Activated T-helper 1 cell treated with Interleukin-2 at 50 U/mL for 16 hours (primary cell): ENCODE data around the gene SRGAP2B.
"Not testable (repeated sequence)": the region's sequence is repeated elsewhere in the genome, so short reads cannot be mapped to it uniquely, and the experiment has no call there.

Experiments
- DNase-seq: peaks from one replicate; pipeline ENCODE4 v3.0.0-alpha.2; 2020; ENCODE audit warnings: low read depth

The SRGAP2B gene

DNA sequence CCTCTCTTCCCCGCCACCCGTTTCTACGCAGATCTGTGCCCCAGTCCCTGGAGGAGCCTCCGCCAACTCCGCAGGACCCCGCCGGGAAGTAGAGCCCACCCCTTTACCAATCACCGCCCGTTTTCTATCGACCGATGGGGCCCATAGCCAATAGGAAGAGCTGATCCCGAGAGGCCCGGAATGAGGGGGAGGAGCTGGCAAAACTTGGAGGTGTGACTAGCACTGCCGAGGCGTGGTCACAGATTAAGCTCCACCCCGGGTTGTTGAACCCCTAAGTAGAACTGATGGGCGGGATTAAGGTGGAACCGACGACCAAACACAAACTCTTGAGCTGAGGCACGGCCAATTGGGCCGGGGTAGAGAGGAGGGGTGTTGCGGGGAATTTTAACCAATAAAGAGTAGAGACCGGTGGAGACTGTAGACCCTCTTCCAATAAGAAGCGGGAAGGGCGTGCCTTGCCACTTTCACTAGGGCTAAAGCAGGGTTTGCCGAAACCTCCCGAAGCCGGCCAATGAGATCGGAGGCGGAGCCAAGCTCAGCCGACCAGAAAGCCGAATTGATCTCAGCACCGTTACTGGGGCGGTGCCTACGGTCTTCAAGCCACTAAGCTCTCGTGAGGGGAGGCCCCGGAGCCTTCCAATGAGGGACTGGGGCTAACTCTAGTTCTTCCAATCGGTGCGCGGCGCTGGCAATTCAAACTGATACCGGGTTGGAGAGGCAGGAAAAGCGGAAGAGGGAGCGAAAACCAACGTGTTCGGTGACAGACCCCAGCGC, at the start of gene SRGAP2B, which contains the start of gene FAM72D:
TSS of gene SRGAP2B (minus strand) at position 45 of the 774 bp plus-strand sequence. CDS start 2,427 bp downstream, outside the sequence.
TSS of gene FAM72D (plus strand) at position 691 of the 774 bp plus-strand sequence. CDS start 874 bp downstream, outside the sequence.
- DNase-seq = not testable (repeated sequence)

DNA sequence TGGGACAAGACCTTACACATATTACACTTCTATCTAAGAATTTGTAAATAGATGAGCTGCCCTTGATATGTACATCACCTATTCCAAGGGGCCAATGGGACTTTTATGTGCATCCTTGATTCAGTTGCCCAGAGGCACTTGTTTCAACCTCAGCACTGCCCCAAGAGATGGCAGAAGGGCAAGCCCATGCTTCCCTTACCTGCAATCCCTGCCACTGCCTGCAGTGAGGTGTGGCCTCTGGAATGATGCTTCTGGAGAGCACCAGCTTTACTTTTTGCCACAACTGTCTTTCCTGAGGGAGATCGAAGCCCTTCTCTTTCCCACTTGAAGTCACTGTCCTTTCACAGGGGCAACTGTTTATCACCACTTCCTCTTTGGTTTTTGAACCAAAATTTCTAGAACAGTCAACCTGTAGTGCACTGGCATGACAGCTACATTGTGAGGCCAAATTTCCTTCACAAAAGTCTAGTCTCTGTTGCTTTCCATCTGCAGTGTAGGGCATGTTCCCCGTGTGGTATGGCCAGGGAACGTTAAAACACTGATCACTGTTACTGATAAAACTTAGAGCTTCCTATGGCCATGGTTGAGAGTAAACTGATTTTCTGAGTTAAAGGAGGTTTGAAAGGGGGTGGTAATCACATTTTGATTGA, 49.3 kb upstream of the SRGAP2B start:
- DNase-seq = not testable (repeated sequence)

DNA sequence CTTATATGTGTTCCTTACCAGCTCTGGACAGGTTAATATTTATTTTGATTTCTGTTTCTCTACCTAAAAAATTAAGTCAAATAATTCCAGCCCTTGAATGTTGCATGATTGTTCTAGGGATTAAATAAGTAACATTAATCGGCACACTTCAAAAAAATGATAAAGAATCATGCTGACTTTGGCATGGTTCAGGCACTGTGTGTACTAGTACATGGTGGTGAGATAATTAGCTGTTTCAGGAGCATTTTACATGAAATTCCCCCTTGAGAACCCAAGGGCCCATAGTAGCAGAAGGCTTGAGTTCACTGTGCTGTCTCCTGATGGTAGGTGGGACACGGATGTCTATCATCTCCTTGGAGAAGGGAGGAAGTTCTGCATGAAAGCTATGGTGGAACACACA, 45.4 kb upstream of the SRGAP2B start:
- DNase-seq = not testable (repeated sequence)

DNA sequence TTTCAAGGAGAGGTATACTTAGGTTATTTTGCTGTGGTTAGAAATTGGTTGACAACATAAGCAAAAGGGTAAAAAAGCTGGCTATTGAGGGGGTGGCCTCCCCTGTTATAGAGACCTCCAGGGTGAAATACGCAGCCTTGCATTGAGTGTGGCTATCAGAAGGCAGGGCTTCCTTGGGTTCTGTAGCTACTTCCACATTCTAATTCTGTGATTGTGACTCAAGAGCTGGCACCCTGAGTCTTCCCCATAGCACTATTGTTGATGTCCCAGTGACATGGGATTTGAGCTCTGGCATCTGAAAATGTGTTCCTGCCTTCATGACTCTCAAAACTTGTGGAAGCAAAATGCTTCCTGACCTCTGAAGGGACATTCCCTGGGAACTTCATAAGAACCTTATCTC, 39.3 kb upstream of the SRGAP2B start:
- not testable (repeated sequence) for DNase-seq

DNA sequence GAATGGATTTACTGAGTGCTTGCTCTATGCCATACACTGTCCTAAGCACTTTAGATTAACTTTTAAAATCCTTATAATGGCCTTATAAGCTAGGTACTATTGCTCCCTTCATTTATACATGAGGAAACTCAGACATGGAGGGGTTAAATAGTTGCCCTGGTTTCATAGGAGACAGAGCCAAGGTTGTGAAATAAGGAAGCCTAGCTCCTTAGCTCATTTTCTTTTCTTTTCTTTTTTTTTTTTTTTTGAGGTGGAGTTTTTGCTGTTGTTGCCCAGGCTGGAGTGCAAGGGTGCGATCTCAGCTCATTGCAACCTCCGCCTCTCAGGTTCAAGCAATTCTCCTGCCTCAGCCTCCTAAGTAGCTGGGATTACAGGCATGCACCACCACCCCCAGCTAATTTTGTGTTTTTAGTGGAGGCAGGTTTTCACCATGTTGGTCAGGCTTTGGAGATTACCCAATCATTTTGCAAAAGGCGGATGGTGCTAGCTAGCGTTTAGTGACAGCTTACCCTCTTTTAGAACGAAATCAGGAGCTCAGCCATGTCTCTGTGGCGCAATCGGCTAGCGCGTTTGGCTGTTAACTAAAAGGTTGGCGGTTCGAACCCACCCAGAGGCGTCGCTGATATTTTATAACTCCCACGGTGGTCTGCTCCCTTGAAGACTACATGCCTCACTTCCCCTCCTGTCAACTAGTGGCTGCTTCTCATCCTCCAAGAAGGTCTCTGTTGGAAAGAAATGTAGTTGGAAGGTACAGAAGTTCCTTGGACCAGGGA, 33.8 kb upstream of the SRGAP2B start:
- not testable (repeated sequence) for DNase-seq

DNA sequence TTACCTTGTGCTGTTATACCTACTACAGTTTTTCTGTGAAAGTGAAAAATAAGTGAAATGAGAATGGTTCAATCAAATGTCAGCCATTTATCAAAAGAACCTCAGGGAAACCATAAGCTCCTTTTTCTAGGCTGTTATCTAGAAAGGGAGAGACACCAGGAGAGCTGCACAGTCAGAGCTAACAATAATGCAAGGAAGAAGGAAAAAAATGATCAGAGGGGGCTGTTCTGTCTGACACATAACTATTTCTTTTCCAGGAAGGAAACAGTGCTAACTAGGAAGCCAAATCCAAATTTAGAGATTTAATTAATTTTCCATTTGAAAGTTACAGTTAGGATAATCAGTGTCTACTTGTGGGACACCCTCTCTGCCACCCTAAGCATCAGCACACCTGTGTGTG, 32.0 kb upstream of the SRGAP2B start:
- not testable (repeated sequence) for DNase-seq

DNA sequence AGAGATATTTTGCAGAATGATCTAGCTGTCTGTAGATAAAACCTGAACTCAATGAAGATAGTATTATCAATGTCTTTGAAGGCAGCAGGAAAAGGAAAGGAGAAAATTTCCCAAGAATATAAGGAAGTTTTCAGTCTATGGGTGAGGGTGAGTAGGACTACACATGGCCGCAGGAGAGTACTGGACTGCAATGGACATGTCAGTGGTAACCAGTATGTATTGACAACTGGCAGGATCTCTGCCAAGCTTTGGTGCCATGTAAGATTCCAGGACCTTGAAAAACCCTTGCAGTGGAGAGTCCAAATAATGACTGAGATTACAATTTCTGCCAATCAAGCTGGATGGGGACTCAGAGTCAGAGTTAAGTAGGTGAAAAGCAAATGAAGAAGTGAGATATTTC, 30.0 kb upstream of the SRGAP2B start:
- DNase-seq = not testable (repeated sequence)

DNA sequence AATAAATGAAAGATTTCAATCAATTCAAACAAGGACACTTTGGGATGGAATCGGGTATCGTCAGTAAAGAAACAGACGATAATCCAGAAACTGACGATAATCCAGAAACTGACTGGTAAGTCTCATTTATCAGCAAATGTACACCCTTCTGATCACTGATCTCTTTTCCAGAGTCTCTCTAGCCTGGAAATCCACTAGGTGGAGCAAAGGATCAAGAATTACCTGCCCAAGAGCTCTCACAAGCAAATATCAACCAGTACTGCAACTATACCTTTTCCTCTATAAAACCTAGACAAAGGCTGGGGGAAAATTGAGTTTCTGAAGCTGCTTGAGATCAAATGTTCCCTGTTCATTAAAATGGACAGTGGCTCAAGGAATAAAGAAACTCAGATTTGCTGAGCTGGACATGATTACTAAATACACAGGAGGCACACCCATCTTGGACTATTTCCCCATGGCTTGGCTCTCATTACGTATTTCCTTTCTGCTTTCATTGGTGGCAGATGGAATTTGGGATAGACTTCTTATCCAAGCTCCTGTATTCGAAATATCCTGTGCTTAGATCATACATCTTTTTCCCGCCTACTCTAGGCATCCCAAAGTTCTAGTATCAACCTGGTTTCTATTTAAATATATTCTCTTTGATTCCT, 29.0 kb upstream of the SRGAP2B start:
- not testable (repeated sequence) for DNase-seq

DNA sequence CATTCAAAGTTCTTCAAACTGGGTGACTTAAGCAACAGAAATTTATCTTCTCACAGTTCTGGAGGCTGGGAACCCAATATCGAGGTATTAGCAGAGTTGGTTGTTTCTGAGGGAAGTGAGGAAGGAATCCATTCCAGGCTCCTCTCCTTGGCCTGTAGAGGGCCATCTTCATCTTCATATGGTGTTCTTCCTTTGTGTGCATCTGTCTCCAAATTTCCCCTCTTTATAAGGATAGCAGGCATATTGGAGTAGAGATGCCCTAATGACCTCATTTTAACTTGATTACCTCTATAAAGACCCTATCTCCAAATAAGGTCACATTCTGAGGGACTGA, 27.9 kb upstream of the SRGAP2B start:
- DNase-seq = not testable (repeated sequence)

DNA sequence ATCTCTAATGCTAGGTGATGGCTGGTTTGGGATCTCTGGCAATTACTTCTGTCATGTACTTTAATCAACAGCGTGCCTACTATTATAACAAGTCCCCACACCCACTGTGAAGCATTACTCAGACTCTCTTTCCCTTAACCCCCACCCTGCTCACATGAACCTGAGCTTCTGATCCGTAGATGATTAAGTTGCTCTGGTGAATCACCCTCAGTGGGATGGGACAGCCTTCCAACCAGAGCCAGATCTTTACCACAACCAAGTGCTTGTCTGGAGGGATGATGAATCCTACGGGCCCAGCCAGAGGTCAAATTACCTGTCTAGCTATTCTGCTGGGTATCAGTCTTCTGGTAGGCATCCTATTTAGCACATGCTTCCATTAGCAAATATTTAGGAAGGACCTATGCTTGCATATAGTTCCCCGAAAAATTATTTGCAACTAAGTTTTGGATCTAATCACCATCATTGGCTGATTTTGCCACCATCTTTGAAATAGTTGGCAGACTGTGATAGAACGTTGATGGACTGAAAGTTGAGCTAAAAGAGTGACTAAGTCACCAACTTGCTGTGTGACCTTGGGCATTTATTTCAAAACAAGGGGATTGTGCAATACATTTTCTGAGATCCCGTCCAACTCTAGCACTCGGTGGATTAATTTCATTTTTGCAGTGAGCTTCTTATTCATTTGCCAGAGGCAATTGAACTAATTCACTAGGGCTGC, 27.4 kb upstream of the SRGAP2B start:
- not testable (repeated sequence) for DNase-seq

DNA sequence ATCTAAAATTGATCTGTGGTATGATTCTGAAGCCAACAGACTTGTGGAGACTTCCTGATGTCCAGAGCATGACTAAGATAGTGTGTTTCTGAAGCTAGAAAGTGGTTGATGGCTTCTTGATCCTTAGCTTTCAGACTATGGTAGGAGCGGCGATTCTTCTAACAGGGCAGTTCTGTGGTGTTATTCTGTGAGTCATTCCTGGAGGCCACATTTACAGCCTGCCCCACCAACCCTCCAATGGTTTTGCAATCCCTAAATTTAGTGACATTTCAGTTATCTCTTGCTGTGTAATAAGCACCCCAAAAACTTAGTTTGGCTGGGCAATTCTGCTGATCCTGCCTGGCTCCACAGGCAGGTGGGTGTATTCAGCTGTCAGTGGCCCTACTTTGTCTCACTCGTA, 24.7 kb upstream of the SRGAP2B start:
- DNase-seq = not testable (repeated sequence)

DNA sequence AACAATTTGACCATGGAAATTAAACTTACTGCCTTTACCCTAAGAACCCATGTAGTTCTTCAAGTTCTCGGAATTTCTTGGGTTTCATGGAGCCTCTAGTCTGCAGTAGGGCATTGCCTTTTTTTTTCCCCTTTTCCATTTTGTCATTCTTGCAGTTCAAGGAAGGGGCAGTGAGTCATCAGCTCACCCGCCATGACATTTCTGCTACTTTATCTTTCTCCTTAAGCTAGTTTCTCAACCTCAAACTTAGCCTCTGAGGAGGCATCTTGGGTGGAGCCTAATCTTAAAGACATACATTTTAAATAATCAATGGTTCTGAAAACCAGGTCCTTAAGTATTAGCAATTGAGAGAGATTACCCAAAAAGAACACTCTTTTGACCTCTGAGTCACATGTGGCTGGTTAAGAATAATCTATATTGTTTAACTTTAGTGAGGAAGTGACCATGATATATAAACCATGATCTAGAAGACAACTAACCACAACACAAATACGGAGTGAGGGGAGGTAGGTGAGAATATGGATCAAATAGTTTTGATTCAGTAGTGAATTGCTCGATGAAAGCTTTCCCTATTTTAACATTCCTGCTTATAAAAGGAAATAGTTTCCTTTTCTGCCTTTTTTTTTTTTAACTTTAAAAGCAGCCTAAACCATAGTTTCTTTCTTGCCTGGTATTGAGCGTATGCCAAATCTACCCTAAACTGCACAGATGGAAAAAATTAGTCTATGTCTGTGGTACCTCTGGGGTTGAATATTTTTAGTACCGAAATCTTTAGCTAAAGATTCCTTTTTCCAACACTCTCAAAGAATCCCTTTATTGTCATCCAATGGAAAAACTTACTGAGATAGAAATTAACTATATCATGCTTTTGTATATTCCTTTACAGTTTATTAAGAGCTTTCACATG, 20.7 kb upstream of the SRGAP2B start:
- DNase-seq = not testable (repeated sequence)

DNA sequence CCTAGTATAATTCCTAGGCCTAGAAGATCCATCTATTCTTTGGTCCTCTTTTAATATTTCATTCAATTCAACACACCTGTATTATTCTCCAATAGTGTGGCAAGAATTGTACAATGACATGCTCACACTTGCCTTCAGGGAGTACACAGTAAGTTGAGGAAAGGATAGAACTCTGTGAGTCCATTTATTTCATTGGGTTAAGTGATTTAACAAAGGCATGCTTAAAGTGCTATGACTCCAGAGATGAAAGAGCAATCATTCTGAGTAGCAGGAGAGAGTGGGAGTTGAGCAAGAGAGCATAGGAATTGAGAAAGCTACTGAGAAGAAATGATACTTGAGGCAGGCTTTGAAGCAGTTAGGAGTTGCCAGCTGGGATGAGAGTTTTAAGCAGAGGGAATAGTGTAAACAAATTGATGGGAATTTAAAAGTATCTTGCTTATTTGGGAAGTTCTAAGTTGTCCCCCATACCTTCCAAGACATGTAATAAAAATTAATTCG, 19.5 kb upstream of the SRGAP2B start:
- DNase-seq = not testable (repeated sequence)

DNA sequence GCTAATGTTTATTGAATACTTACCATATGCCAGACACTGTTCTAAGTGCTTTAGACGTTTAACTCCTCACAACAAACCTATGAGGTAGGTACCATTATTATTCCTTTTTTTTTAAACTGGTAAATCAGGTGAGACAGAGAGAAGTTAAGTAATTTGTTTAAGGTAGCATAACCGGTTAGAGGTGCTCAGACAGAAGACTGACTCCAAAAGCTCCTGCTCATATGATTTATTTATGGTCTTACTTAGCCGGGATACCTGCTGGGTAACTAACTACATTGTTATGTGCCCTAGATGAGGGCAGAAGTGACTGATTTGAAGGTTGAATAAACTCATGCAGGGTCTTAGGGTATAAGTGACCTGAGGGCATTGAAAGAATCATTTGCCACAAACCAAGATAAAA, 17.6 kb upstream of the SRGAP2B start:
- DNase-seq = not testable (repeated sequence)

DNA sequence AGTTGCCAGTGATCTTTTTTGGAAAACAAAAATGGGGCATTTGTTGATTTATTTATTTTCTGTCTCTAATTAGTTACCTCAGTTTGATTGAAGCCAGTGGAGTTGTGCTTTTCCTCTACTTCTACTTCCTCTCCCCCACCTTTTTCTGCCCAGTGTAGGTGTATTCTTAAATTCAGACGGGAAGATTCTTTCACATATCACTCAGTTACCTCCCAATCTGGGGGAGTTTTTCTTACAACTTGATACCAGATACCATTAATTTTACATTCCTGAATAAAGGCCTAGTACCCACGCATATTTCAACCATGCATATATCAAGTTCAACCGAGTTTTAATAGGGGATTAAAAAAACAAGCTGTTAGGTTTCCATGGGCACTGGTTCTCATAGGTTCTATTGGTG, 16.5 kb upstream of the SRGAP2B start:
- not testable (repeated sequence) for DNase-seq

DNA sequence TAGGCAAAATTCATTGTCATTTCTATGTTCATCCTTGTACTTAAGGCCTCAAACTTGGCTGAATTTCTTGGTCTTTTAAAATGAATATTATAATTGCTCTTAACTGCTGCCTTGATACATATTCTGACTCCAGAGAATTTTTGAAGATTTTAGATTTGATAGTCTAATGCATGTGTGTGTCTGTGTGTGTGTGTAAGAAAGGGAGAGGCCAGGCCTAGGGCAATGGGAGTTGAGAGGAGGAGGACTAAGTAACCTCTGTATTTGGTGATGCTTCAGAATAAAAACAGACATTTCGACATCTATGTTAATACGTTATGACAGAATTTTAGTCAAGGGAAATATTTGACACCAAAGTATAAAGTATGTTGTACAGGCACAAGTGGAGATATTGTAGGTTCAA, 8.2 kb upstream of the SRGAP2B start:
- not testable (repeated sequence) for DNase-seq

DNA sequence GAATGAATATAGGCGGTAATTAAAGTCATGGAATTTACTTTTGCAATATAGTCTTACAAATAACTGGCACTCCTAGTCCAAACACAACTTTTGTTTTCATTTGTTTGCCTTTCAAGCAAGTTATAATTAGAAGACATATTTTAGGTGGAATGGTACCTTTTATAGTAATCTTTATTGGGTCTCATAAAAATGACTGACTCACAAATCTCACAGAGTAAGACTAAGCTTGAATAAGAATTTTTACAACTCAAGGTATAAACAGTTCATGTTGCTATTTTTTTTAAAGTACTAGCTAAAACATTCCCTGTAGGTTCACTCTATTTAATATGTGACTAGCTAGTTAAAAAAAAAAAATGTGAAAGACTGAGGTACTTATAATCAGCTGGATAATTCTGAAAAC, 6.6 kb upstream of the SRGAP2B start:
- not testable (repeated sequence) for DNase-seq

DNA sequence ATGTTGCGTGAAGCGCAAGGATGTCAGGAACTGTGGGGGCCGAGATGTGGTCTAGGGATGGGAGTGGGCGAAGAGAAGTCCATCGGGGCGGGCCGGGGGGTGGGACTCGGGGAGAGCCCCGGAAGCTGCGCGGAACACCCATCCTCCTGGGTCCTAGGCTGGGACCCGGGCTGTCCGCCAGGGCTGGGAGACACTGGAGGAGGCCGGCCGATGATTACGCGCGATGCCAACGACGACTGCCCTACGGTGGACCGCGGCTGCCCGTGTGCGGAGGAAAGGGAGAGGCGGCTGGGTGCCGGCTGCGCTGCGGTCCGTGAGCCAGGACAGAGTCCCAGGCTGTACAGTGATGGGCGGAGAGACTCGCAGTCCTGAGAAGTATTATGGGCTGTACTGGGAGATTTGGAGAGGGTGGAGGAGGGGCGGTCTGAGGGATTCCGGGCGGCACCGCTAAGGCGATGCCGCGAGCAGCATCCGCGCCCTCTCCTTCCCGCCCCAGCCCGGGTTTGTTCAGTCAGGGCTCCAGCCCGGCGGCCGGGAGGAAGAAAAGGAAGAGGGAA, 395 bp downstream of the SRGAP2B start:
- not testable (repeated sequence) for DNase-seq

DNA sequence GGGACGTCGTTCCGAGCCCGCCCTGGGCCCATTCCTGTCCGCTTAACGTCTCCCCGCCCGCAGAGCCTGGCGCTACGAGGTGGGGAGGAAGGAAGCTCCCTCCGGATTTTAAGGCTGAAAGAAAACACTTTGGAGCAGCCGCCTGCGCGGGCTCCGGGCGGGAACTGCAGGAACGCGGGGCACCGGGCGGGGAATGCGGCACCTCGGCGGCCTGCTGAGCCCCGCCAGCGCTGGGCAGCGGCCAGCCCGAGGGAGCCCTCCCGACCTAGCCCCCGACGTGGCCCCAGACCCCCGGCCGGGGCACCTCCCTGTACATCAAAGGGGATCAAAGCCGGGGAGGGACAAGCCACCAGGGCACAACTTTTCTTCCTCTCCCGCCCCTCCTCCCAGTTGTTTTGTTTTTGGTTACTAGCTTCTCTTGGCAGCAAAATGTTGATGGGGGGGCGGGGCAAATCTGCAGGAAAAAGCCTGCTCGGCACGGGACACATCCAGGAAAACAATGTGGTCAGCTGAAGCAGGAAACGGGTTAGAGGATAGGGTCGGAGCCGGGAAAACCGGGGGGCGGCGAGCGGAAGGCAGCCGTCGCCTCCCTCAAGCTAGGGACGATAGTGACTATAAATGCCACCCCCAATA, 1.5 kb downstream of the SRGAP2B start:
- DNase-seq = not testable (repeated sequence)
